ENCODE data around the gene CAMK2B.

The CAMK2B gene

GRCh38 chr7:44227911-44228310 is 97.5 kb downstream of the CAMK2B start:
- Histone ChIP-seq H4K91ac (ENCODE audit: low read length) (no peak overlapping the region), H2BK5ac (ENCODE audit: low read depth, low read length, poor library complexity, severe bottlenecking) (no peak overlapping the region), H3K4me3 (ENCODE audit: insufficient read depth in 1 of 2, low read depth in 1 of 2, low read length in 2 of 2) (no peak overlapping the region), H2BK15ac (ENCODE audit: low read depth, poor library complexity, severe bottlenecking) (no peak overlapping the region), H3K9ac (ENCODE audit: low read length) (no peak overlapping the region), H3K27ac (ENCODE audit: low read length, poor library complexity, severe bottlenecking) (no peak overlapping the region), H3K27me3 (ENCODE audit: control insufficient read depth in 1 of 2, insufficient read depth in 1 of 2, low read length in 2 of 2) (peaks cover 27 to 67% of the 10 kb centered on the region in 2 experiments), H3K4ac (ENCODE audit: low read depth in 1 of 2, low read length in 2 of 2) (no peak overlapping the region), H4K8ac (ENCODE audit: low read length) (no peak overlapping the region), H3K14ac (ENCODE audit: low read length in 2 of 2) (peak overlapping the region in 1 of 2 experiments; percentile 26), H2BK12ac (ENCODE audit: low read length in 2 of 2) (no peak overlapping the region), H2BK120ac (ENCODE audit: low read depth, low read length) (no peak overlapping the region), H2AK5ac (ENCODE audit: low read length, severe bottlenecking) (no peak overlapping the region), H2AFZ (ENCODE audit: low read depth, low read length) (no peak overlapping the region), H3K4me1 (ENCODE audit: control insufficient read depth, insufficient read depth, low read depth, low read length) (peaks cover 3% of the 10 kb centered on the region), H3K9me3 (ENCODE audit: control insufficient read depth, low read length) (no peaks in the 10 kb centered on the region), H3K4me2 (ENCODE audit: low read length, poor library complexity, severe bottlenecking) (no peak overlapping the region), H3K36me3 (ENCODE audit: control insufficient read depth in 1 of 2, insufficient read depth in 2 of 2, low read depth in 1 of 2, low read length in 2 of 2) (no peaks in the 10 kb centered on the region), H3K79me1 (replicated peaks; ENCODE audit: low read length, poor library complexity, severe bottlenecking) (no peaks in the 10 kb centered on the region), H3K23ac (ENCODE audit: low read length in 2 of 2) (no peak overlapping the region), H3K18ac (ENCODE audit: low read depth in 1 of 2, low read length in 2 of 2) (no peak overlapping the region)
- 66% methylated on average over 14 of the region's 14 CpGs for WGBS
- DNase-seq, result no peak

GRCh38 chr7:44226396-44226753 is 99.0 kb downstream of the CAMK2B start:
- H3K4me3 ChIP-seq (ENCODE audit: insufficient read depth in 1 of 2, low read depth in 1 of 2, low read length in 2 of 2), result no peak overlapping the region
- no peaks in the 10 kb centered on the region for H3K79me1 ChIP-seq (replicated peaks; ENCODE audit: low read length, poor library complexity, severe bottlenecking)
- H3K4ac ChIP-seq (ENCODE audit: low read depth in 1 of 2, low read length in 2 of 2), result no peak overlapping the region
- DNase-seq, result no peak
- 78% methylated on average over 17 of the region's 17 CpGs for WGBS
- no peak overlapping the region for H2AK5ac ChIP-seq (ENCODE audit: low read length, severe bottlenecking)
- no peak overlapping the region for H4K91ac ChIP-seq (ENCODE audit: low read length)
- peaks cover 24 to 66% of the 10 kb centered on the region in 2 experiments for H3K27me3 ChIP-seq (ENCODE audit: control insufficient read depth in 1 of 2, insufficient read depth in 1 of 2, low read length in 2 of 2)
- H3K4me1 ChIP-seq (ENCODE audit: control insufficient read depth, insufficient read depth, low read depth, low read length), result peaks cover 3% of the 10 kb centered on the region
- no peak overlapping the region for H2AFZ ChIP-seq (ENCODE audit: low read depth, low read length)
- H2BK120ac ChIP-seq (ENCODE audit: low read depth, low read length), result no peak overlapping the region
- H2BK12ac ChIP-seq (ENCODE audit: low read length in 2 of 2), result no peak overlapping the region
- no peak overlapping the region for H3K23ac ChIP-seq (ENCODE audit: low read length in 2 of 2)
- H3K9ac ChIP-seq (ENCODE audit: low read length), result no peak overlapping the region
- no peak overlapping the region for H3K14ac ChIP-seq (ENCODE audit: low read length in 2 of 2)
- H3K9me3 ChIP-seq (ENCODE audit: control insufficient read depth, low read length), result no peaks in the 10 kb centered on the region
- H2BK15ac ChIP-seq (ENCODE audit: low read depth, poor library complexity, severe bottlenecking), result no peak overlapping the region
- no peak overlapping the region for H3K18ac ChIP-seq (ENCODE audit: low read depth in 1 of 2, low read length in 2 of 2)
- H4K8ac ChIP-seq (ENCODE audit: low read length), result no peak overlapping the region
- H3K4me2 ChIP-seq (ENCODE audit: low read length, poor library complexity, severe bottlenecking), result no peak overlapping the region
- H2BK5ac ChIP-seq (ENCODE audit: low read depth, low read length, poor library complexity, severe bottlenecking), result no peak overlapping the region
- H3K36me3 ChIP-seq (ENCODE audit: control insufficient read depth in 1 of 2, insufficient read depth in 2 of 2, low read depth in 1 of 2, low read length in 2 of 2), result no peaks in the 10 kb centered on the region
- H3K27ac ChIP-seq (ENCODE audit: low read length, poor library complexity, severe bottlenecking), result no peak overlapping the region

- Histone ChIP-seq H3K79me1 (replicated peaks; ENCODE audit: low read length, poor library complexity, severe bottlenecking) (no peaks in the 10 kb centered on the region), H4K91ac (ENCODE audit: low read length) (no peak overlapping the region), H2BK15ac (ENCODE audit: low read depth, poor library complexity, severe bottlenecking) (no peak overlapping the region), H3K4me2 (ENCODE audit: low read length, poor library complexity, severe bottlenecking) (no peak overlapping the region), H3K4me3 (ENCODE audit: insufficient read depth in 1 of 2, low read depth in 1 of 2, low read length in 2 of 2) (peak overlapping the region in 1 of 2 experiments; percentile 36), H3K14ac (ENCODE audit: low read length in 2 of 2) (peak overlapping the region in 1 of 2 experiments; percentile 58), H2AFZ (ENCODE audit: low read depth, low read length) (no peak overlapping the region), H3K9ac (ENCODE audit: low read length) (no peak overlapping the region), H2BK5ac (ENCODE audit: low read depth, low read length, poor library complexity, severe bottlenecking) (no peak overlapping the region), H2BK120ac (ENCODE audit: low read depth, low read length) (no peak overlapping the region), H3K4ac (ENCODE audit: low read depth in 1 of 2, low read length in 2 of 2) (no peak overlapping the region), H2BK12ac (ENCODE audit: low read length in 2 of 2) (no peak overlapping the region), H2AK5ac (ENCODE audit: low read length, severe bottlenecking) (no peak overlapping the region), H3K18ac (ENCODE audit: low read depth in 1 of 2, low read length in 2 of 2) (no peak overlapping the region), H3K9me3 (ENCODE audit: control insufficient read depth, low read length) (no peaks in the 10 kb centered on the region), H4K8ac (ENCODE audit: low read length) (peak overlapping the region; percentile 14), H3K27ac (ENCODE audit: low read length, poor library complexity, severe bottlenecking) (no peak overlapping the region), H3K4me1 (ENCODE audit: control insufficient read depth, insufficient read depth, low read depth, low read length) (peaks cover 3% of the 10 kb centered on the region), H3K36me3 (ENCODE audit: control insufficient read depth in 1 of 2, insufficient read depth in 2 of 2, low read depth in 1 of 2, low read length in 2 of 2) (no peaks in the 10 kb centered on the region), H3K23ac (ENCODE audit: low read length in 2 of 2) (no peak overlapping the region), H3K27me3 (ENCODE audit: control insufficient read depth in 1 of 2, insufficient read depth in 1 of 2, low read length in 2 of 2) (peaks cover 24 to 70% of the 10 kb centered on the region in 2 experiments)
- 80% methylated on average over 26 of the region's 26 CpGs for WGBS
- no peak for DNase-seq
Measured at GRCh38 chr7:44225566-44226395, 99.6 kb downstream of the CAMK2B start.

GRCh38 chr7:44224974-44225565 is 100.3 kb downstream of the CAMK2B start:
- H3K27ac ChIP-seq (ENCODE audit: low read length, poor library complexity, severe bottlenecking), result no peak overlapping the region
- no peak overlapping the region for H4K91ac ChIP-seq (ENCODE audit: low read length)
- no peak overlapping the region for H2BK12ac ChIP-seq (ENCODE audit: low read length in 2 of 2)
- no peak overlapping the region for H3K14ac ChIP-seq (ENCODE audit: low read length in 2 of 2)
- no peak overlapping the region for H3K18ac ChIP-seq (ENCODE audit: low read depth in 1 of 2, low read length in 2 of 2)
- H3K4me2 ChIP-seq (ENCODE audit: low read length, poor library complexity, severe bottlenecking), result no peak overlapping the region
- no peak overlapping the region for H2AK5ac ChIP-seq (ENCODE audit: low read length, severe bottlenecking)
- H4K8ac ChIP-seq (ENCODE audit: low read length), result no peak overlapping the region
- H3K4ac ChIP-seq (ENCODE audit: low read depth in 1 of 2, low read length in 2 of 2), result no peak overlapping the region
- no peaks in the 10 kb centered on the region for H3K9me3 ChIP-seq (ENCODE audit: control insufficient read depth, low read length)
- no peak overlapping the region for H2BK5ac ChIP-seq (ENCODE audit: low read depth, low read length, poor library complexity, severe bottlenecking)
- H2AFZ ChIP-seq (ENCODE audit: low read depth, low read length), result no peak overlapping the region
- no peaks in the 10 kb centered on the region for H3K79me1 ChIP-seq (replicated peaks; ENCODE audit: low read length, poor library complexity, severe bottlenecking)
- peaks cover 24 to 63% of the 10 kb centered on the region in 2 experiments for H3K27me3 ChIP-seq (ENCODE audit: control insufficient read depth in 1 of 2, insufficient read depth in 1 of 2, low read length in 2 of 2)
- 75% methylated on average over 10 of the region's 10 CpGs for WGBS
- DNase-seq, result no peak
- H2BK15ac ChIP-seq (ENCODE audit: low read depth, poor library complexity, severe bottlenecking), result no peak overlapping the region
- no peak overlapping the region for H3K23ac ChIP-seq (ENCODE audit: low read length in 2 of 2)
- no peak overlapping the region for H3K4me3 ChIP-seq (ENCODE audit: insufficient read depth in 1 of 2, low read depth in 1 of 2, low read length in 2 of 2)
- no peak overlapping the region for H3K9ac ChIP-seq (ENCODE audit: low read length)
- no peaks in the 10 kb centered on the region for H3K36me3 ChIP-seq (ENCODE audit: control insufficient read depth in 1 of 2, insufficient read depth in 2 of 2, low read depth in 1 of 2, low read length in 2 of 2)
- H3K4me1 ChIP-seq (ENCODE audit: control insufficient read depth, insufficient read depth, low read depth, low read length), result peaks cover 3% of the 10 kb centered on the region
- H2BK120ac ChIP-seq (ENCODE audit: low read depth, low read length), result no peak overlapping the region
